ENCODE measurements around the gene COPS4.
"Not testable (repeated sequence)": the region's sequence is repeated elsewhere in the genome, so short reads cannot be mapped to it uniquely, and the experiment has no call there.

COPS4 gene

GRCh38 chr4:83034630-83035494, at the start of gene COPS4:
COPS4 (plus strand) TSS chr4:83035183; CDS start chr4:83035225, 42 bp downstream.
- WGBS (ENCODE audit: insufficient coverage, insufficient read length): no CpG with 5 or more reads among the region's 39 CpGs
- no peak within 1 kb of the TSS for H3K27ac ChIP-seq (ENCODE audit: low read length)
- no peaks in the 10 kb centered on the region for H3K27me3 ChIP-seq (ENCODE audit: control insufficient read depth, insufficient read depth, low read length)
- H3K36me3 ChIP-seq (ENCODE audit: control insufficient read depth, insufficient read depth, low read length): no peaks in the 10 kb centered on the region
- DNase-seq (ENCODE audit: low read depth, low spot score): peak; percentile 100
- no peaks in the 10 kb centered on the region for H3K4me1 ChIP-seq (ENCODE audit: control insufficient read depth, insufficient read depth, low read length)
- H3K4me3 ChIP-seq (ENCODE audit: low read length): peak within 1 kb of the TSS; percentile 93; the same call in 1 of the 2 replicates
- H3K9me3 ChIP-seq (ENCODE audit: control insufficient read depth, insufficient read depth, low read length): no peaks in the 10 kb centered on the region

- not testable (repeated sequence) for H3K9me3 ChIP-seq (ENCODE audit: control insufficient read depth, insufficient read depth, low read length); H3K27ac ChIP-seq (ENCODE audit: low read length); H3K36me3 ChIP-seq (ENCODE audit: control insufficient read depth, insufficient read depth, low read length); H3K27me3 ChIP-seq (ENCODE audit: control insufficient read depth, insufficient read depth, low read length); DNase-seq (ENCODE audit: low read depth, low spot score); H3K4me3 ChIP-seq (ENCODE audit: low read length); H3K4me1 ChIP-seq (ENCODE audit: control insufficient read depth, insufficient read depth, low read length)
These were observed 47.5 kb upstream of the COPS4 start for GRCh38 chr4:82987519-82987918.

GRCh38 chr4:82988323-82988832, 46.6 kb upstream of the COPS4 start:
- Histone ChIP-seq H3K27ac (ENCODE audit: low read length) (no peak overlapping the region), H3K36me3 (ENCODE audit: control insufficient read depth, insufficient read depth, low read length) (no peaks in the 10 kb centered on the region), H3K4me3 (ENCODE audit: low read length) (no peak overlapping the region), H3K4me1 (ENCODE audit: control insufficient read depth, insufficient read depth, low read length) (no peaks in the 10 kb centered on the region), H3K9me3 (ENCODE audit: control insufficient read depth, insufficient read depth, low read length) (no peaks in the 10 kb centered on the region), H3K27me3 (ENCODE audit: control insufficient read depth, insufficient read depth, low read length) (no peaks in the 10 kb centered on the region)
- DNase-seq (ENCODE audit: low read depth, low spot score): no peak
- WGBS (ENCODE audit: insufficient coverage, insufficient read length): no CpG with 5 or more reads among the region's 2 CpGs

GRCh38 chr4:82989575-82990429, 45.2 kb upstream of the COPS4 start:
- no peak overlapping the region for H3K27ac ChIP-seq (ENCODE audit: low read length)
- DNase-seq (ENCODE audit: low read depth, low spot score): no peak

GRCh38 chr4:82994834-82995233, 40.1 kb upstream of the COPS4 start:
- Histone ChIP-seq H3K27me3 (ENCODE audit: control insufficient read depth, insufficient read depth, low read length) (no peaks in the 10 kb centered on the region), H3K4me3 (ENCODE audit: low read length) (no peak overlapping the region), H3K4me1 (ENCODE audit: control insufficient read depth, insufficient read depth, low read length) (no peaks in the 10 kb centered on the region), H3K36me3 (ENCODE audit: control insufficient read depth, insufficient read depth, low read length) (no peaks in the 10 kb centered on the region), H3K9me3 (ENCODE audit: control insufficient read depth, insufficient read depth, low read length) (no peaks in the 10 kb centered on the region), H3K27ac (ENCODE audit: low read length) (no peak overlapping the region)
- no peak for DNase-seq (ENCODE audit: low read depth, low spot score)
- no CpG with 5 or more reads among the region's 4 CpGs for WGBS (ENCODE audit: insufficient coverage, insufficient read length)

More at GRCh38 chr4:82989575-82990429, 45.2 kb upstream of the COPS4 start:
- Histone ChIP-seq H3K9me3 (ENCODE audit: control insufficient read depth, insufficient read depth, low read length) (no peaks in the 10 kb centered on the region), H3K36me3 (ENCODE audit: control insufficient read depth, insufficient read depth, low read length) (no peaks in the 10 kb centered on the region), H3K4me1 (ENCODE audit: control insufficient read depth, insufficient read depth, low read length) (no peaks in the 10 kb centered on the region), H3K4me3 (ENCODE audit: low read length) (no peak overlapping the region), H3K27me3 (ENCODE audit: control insufficient read depth, insufficient read depth, low read length) (no peaks in the 10 kb centered on the region)
- WGBS (ENCODE audit: insufficient coverage, insufficient read length): no CpG with 5 or more reads among the region's 2 CpGs

GRCh38 chr4:82998898-82999297, 36.1 kb upstream of the COPS4 start:
- Histone ChIP-seq H3K27me3 (ENCODE audit: control insufficient read depth, insufficient read depth, low read length) (no peaks in the 10 kb centered on the region), H3K36me3 (ENCODE audit: control insufficient read depth, insufficient read depth, low read length) (no peaks in the 10 kb centered on the region), H3K4me3 (ENCODE audit: low read length) (no peak overlapping the region), H3K27ac (ENCODE audit: low read length) (no peak overlapping the region), H3K9me3 (ENCODE audit: control insufficient read depth, insufficient read depth, low read length) (no peaks in the 10 kb centered on the region), H3K4me1 (ENCODE audit: control insufficient read depth, insufficient read depth, low read length) (no peaks in the 10 kb centered on the region)
- no peak for DNase-seq (ENCODE audit: low read depth, low spot score)

GRCh38 chr4:83002329-83002728, 32.7 kb upstream of the COPS4 start:
- Histone ChIP-seq H3K9me3 (ENCODE audit: control insufficient read depth, insufficient read depth, low read length) (no peaks in the 10 kb centered on the region), H3K27me3 (ENCODE audit: control insufficient read depth, insufficient read depth, low read length) (no peaks in the 10 kb centered on the region), H3K27ac (ENCODE audit: low read length) (no peak overlapping the region), H3K4me1 (ENCODE audit: control insufficient read depth, insufficient read depth, low read length) (no peaks in the 10 kb centered on the region), H3K36me3 (ENCODE audit: control insufficient read depth, insufficient read depth, low read length) (no peaks in the 10 kb centered on the region), H3K4me3 (ENCODE audit: low read length) (no peak overlapping the region)
- DNase-seq (ENCODE audit: low read depth, low spot score): no peak
- WGBS (ENCODE audit: insufficient coverage, insufficient read length): no CpG with 5 or more reads among the region's 3 CpGs

GRCh38 chr4:83003044-83003791, 31.8 kb upstream of the COPS4 start:
- WGBS (ENCODE audit: insufficient coverage, insufficient read length): no CpG with 5 or more reads among the region's 14 CpGs
- DNase-seq (ENCODE audit: low read depth, low spot score); H3K36me3 ChIP-seq (ENCODE audit: control insufficient read depth, insufficient read depth, low read length); H3K4me3 ChIP-seq (ENCODE audit: low read length); H3K4me1 ChIP-seq (ENCODE audit: control insufficient read depth, insufficient read depth, low read length); H3K27me3 ChIP-seq (ENCODE audit: control insufficient read depth, insufficient read depth, low read length); H3K9me3 ChIP-seq (ENCODE audit: control insufficient read depth, insufficient read depth, low read length); H3K27ac ChIP-seq (ENCODE audit: low read length): not testable (repeated sequence)

GRCh38 chr4:83009529-83009928, 25.5 kb upstream of the COPS4 start:
- no CpG with 5 or more reads among the region's 3 CpGs for WGBS (ENCODE audit: insufficient coverage, insufficient read length)
- H3K4me1 ChIP-seq (ENCODE audit: control insufficient read depth, insufficient read depth, low read length): no peaks in the 10 kb centered on the region
- no peak overlapping the region for H3K4me3 ChIP-seq (ENCODE audit: low read length)
- H3K27me3 ChIP-seq (ENCODE audit: control insufficient read depth, insufficient read depth, low read length): no peaks in the 10 kb centered on the region; the same call in 1 of the 2 replicates
- H3K9me3 ChIP-seq (ENCODE audit: control insufficient read depth, insufficient read depth, low read length): no peaks in the 10 kb centered on the region
- H3K27ac ChIP-seq (ENCODE audit: low read length): no peak overlapping the region
- no peak for DNase-seq (ENCODE audit: low read depth, low spot score)
- no peaks in the 10 kb centered on the region for H3K36me3 ChIP-seq (ENCODE audit: control insufficient read depth, insufficient read depth, low read length)

GRCh38 chr4:83010111-83010521, 24.9 kb upstream of the COPS4 start:
- Histone ChIP-seq H3K27me3 (ENCODE audit: control insufficient read depth, insufficient read depth, low read length) (no peaks in the 10 kb centered on the region; the same call in 1 of the 2 replicates), H3K4me1 (ENCODE audit: control insufficient read depth, insufficient read depth, low read length) (no peaks in the 10 kb centered on the region), H3K9me3 (ENCODE audit: control insufficient read depth, insufficient read depth, low read length) (no peaks in the 10 kb centered on the region), H3K36me3 (ENCODE audit: control insufficient read depth, insufficient read depth, low read length) (no peaks in the 10 kb centered on the region), H3K27ac (ENCODE audit: low read length) (no peak overlapping the region), H3K4me3 (ENCODE audit: low read length) (peak overlapping the region; percentile 97; the same call in 1 of the 2 replicates)
- WGBS (ENCODE audit: insufficient coverage, insufficient read length): no CpG with 5 or more reads among the region's 14 CpGs
- DNase-seq (ENCODE audit: low read depth, low spot score): no peak
